GM18951 (cell line): ENCODE data around the gene PRELID2.
"Not testable (repeated sequence)": the region's sequence is repeated elsewhere in the genome, so short reads cannot be mapped to it uniquely, and the experiment has no call there.

Source experiments
- POLR2A ChIP-seq: IDR thresholded peaks from 4 replicates; pipeline ENCODE4 v1.6.1; 2011; ENCODE audit warnings: mild to moderate bottlenecking; ENCODE audit not compliant: insufficient read length, insufficient read depth; ENCODE audit errors: extremely low read depth
- in situ Hi-C: fragments of 300-500 bp; cut with MboI; formaldehyde crosslinking; loops from one replicate; pipeline ENCODE4 v1.12.0; 2022; ENCODE audit warnings: low sequenced_read_pairs, mixed read lengths, inconsistent platforms; ENCODE audit not compliant: unreplicated experiment

Gene PRELID2

DNA sequence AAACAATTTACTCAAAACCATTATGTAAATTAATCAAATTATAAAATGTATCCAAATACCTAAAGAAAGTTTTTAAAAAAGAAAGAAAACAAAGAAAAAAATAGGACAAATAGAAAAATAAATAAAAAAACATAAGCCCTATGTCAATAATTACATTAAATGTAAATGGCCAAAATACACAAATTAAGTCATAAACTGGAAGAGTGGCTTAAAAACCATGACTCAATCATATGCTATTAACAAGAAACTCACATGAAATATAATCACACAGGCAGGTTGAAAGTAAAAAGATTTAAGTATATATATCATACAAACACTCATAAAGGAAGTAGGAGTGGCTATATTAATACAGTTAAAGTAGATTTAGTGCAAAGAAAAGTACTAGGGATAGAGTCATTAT lies 95.3 kb downstream of the PRELID2 start:
- in situ Hi-C loops: no loop called here

DNA sequence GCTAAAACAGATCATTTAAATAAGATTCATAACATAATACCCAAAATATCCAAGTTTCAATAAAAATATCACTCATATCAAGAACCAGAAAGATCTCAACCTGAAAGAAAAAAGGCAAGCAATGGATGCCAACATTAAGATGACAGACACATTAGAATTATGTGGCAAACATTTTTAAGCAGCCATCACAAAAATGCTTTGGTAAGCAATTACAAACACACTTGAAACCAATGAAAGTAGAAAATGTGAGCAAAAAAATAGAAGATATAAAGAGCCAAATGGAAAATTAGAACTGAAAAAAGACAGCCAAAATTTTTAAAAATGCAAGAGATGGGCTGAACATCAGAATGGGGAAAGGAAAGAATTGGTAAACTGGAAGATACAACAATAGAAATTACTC lies 96.9 kb downstream of the PRELID2 start:
- in situ Hi-C loops: no loop called here
- TF ChIP-seq POLR2A: no peak

More for the DNA sequence above, 95.3 kb downstream of the PRELID2 start:
- TF ChIP-seq POLR2A: no peak

GRCh38 chr5:145737578-145737977 lies 97.6 kb downstream of the PRELID2 start:
- in situ Hi-C loops: no loop called here
- TF ChIP-seq POLR2A: no peak

DNA sequence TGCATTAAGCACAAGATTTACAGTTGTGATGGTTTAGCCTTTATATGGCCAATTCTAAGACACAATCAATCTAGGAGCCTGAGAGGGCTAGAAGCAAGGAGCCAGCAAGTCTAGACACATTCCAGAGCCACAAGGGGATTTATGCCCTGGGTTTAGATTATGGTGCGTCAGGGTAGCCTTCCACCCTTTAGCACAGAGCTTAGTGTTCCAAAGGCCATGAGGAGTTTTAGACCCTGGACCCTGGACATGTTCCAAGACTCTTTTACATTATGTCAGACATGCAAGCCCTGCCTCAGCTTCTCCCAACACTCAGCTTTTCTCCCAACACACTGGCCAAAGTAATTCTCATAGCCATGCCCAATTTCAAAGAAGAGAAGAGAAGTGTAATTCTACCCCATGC lies 105.2 kb downstream of the PRELID2 start:
- in situ Hi-C loops: not testable (repeated sequence)

DNA sequence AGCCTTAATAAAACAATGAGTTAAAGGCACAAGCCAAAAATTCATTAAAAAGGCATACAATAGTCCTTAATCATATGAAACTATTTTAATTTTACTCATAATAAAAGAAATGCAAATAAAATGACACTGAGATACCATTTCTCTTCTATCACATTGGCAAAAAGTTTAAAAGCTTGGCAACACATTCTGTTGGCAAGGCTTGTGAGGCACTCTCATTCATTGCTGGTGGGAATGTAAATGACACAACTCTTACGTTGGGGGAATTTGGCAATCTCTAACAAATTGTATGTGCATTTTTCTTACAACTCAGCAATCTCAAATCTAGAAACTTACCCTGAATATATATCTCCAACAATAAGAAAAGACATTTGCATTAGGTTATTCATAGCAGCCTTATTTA lies 111.6 kb downstream of the PRELID2 start:
- TF ChIP-seq POLR2A: no peak
- in situ Hi-C loops: no loop called here

DNA sequence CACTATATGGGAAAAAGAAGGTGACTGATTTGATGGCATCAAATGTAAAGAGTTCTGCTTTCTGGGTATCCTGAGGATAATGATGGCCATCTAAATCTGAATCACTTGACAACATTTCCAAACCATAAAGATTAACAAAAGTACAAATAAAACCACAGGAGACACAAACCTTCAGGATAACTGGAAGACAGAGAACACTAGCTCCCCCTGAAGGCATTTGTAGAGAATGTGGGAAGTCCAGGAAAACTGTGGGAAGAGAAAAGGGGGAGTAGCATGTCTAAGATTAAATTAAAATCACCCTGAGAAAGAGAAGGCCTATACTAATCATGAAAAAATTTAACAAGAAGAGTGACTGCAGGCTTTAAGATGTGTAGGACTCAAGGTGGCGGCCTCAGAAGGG lies 116.2 kb downstream of the PRELID2 start:
- in situ Hi-C loops: no loop called here
- no peak for TF ChIP-seq POLR2A

DNA sequence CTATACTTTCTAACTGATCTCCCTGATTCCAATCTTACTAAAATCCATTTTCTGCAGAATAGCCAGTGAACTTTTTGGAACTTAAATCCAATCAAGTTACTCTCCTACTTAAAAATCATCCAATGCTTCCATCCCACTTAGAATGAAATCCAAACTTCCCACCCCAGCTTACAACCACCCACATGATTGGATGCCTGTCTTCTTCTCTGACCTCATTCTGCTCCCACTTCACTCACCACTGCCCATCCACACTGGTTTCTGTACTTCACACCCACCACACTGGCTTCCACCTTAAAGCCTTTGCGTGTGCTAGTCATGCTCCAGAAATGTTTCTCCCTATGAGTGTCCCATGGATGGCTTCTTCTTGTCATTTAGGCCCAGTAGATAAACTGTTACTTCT lies 119.7 kb downstream of the PRELID2 start:
- in situ Hi-C loops: no loop called here
- no peak for TF ChIP-seq POLR2A

DNA sequence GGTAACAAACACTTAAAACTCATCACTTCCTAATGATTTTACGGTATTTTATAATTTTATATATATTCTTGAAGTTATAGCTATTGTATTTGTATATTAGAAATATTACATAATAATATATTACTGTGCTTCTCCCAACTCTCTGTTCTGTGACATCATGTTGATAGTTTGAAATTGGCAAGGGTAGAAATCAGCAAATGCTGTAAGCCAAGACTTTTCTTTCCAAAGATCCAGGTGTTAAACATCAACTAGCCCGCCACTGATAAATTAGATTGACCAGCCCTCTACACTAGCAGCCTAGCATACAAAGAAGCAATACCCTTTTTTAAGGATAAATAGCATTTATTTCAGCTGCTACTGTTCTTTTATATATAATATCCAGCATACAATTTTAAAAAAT lies 122.9 kb downstream of the PRELID2 start:
- in situ Hi-C loops: no loop called here
- no peak for TF ChIP-seq POLR2A

DNA sequence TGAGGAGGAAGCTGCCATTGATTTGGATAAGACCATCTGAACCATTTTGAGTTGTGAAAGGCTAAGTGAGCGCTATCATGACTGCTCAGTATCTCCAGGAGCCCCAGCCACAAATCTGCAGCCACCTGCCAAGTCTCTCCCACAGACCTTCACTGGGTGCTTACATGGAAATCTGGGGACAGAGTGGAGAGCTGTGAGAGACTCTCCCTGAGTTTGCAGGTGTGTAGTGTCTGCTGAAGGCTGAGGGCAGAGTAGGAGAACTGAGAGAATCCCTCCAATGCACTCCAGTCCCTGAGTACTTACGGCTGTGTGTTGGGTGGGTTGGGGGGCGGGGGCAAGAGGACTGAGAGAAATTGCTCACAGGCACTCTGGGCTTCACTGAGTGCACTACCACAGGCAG lies 123.7 kb downstream of the PRELID2 start:
- in situ Hi-C loops: no loop called here
- TF ChIP-seq POLR2A: no peak
